ENCODE data around the gene ADAM22. TPM values are rescaled to one million over a fixed set of nuclear protein-coding genes. Genes with fewer than 3 reads are reported as not detected.
"Not testable (repeated sequence)": the region's sequence is repeated elsewhere in the genome, so short reads cannot be mapped to it uniquely, and the experiment has no call there.

ADAM22 gene
- total and polyA plus RNA-seq, 4 experiments from 2014 or later: 0.21 to 7.7 (median 3.5) TPM

- H3K4me1 Mint-ChIP-seq; POLR2A ChIA-PET (ENCODE audit: partially characterized antibody); DNase-seq; H3K27me3 ChIP-seq (ENCODE audit: insufficient read depth, low read length); H3K4me3 ChIP-seq (ENCODE audit: low read length in 2 of 2); H3K9me3 ChIP-seq (ENCODE audit: control insufficient read depth in 1 of 2, low read length in 2 of 2); H3K36me3 ChIP-seq (ENCODE audit: insufficient read depth, low read length); H3K27me3 Mint-ChIP-seq; H3K27ac Mint-ChIP-seq; H3K27ac ChIP-seq (ENCODE audit: low read depth, low read length); H3K9me3 Mint-ChIP-seq; CTCF ChIA-PET (ENCODE audit: partially characterized antibody); H3K4me1 ChIP-seq (ENCODE audit: insufficient read depth, low read length); intact Hi-C loops (cut with micrococcal nuclease): not testable (repeated sequence)
- Mint-ChIP-seq H3K4me3 (peak overlapping the region in 1 of 8 donors; percentile 22), H3K36me3 (peaks cover 16 to 21% of the 10 kb centered on the region in 2 donors)
Measured at GRCh38 chr7:87908814-87909213, 25.2 kb upstream of the ADAM22 start.

- intact Hi-C loops (cut with micrococcal nuclease): no loop called here
- H3K36me3 ChIP-seq (ENCODE audit: insufficient read depth, low read length): no peaks in the 10 kb centered on the region
- H3K4me1 ChIP-seq (ENCODE audit: insufficient read depth, low read length): peaks cover 2% of the 10 kb centered on the region
- no peaks in the 10 kb centered on the region for H3K27me3 Mint-ChIP-seq
- H3K9me3 Mint-ChIP-seq: no peaks in the 10 kb centered on the region
- peaks cover 0 to 5% (median 0%) of the 10 kb centered on the region in 4 donors for H3K4me1 Mint-ChIP-seq
- POLR2A ChIA-PET (ENCODE audit: partially characterized antibody): no interaction called here
- H3K27ac Mint-ChIP-seq: no peak overlapping the region
- no peak for DNase-seq
- H3K36me3 Mint-ChIP-seq: peaks cover 6 to 9% of the 10 kb centered on the region in 2 donors
- H3K27ac ChIP-seq (ENCODE audit: low read depth, low read length): no peak overlapping the region
- no peaks in the 10 kb centered on the region for H3K9me3 ChIP-seq (ENCODE audit: control insufficient read depth in 1 of 2, low read length in 2 of 2)
- no peaks in the 10 kb centered on the region for H3K27me3 ChIP-seq (ENCODE audit: insufficient read depth, low read length)
- H3K4me3 Mint-ChIP-seq: no peak overlapping the region
- H3K4me3 ChIP-seq (ENCODE audit: low read length in 2 of 2): no peak overlapping the region
- CTCF ChIA-PET (ENCODE audit: partially characterized antibody): no interaction called here
Measured at GRCh38 chr7:87912121-87912520, 21.9 kb upstream of the ADAM22 start.

GRCh38 chr7:87918740-87919139, 15.3 kb upstream of the ADAM22 start:
- Histone ChIP-seq H3K4me1 (ENCODE audit: insufficient read depth, low read length) (no peaks in the 10 kb centered on the region), H3K27ac (ENCODE audit: low read depth, low read length) (no peak overlapping the region), H3K27me3 (ENCODE audit: insufficient read depth, low read length) (no peaks in the 10 kb centered on the region), H3K36me3 (ENCODE audit: insufficient read depth, low read length) (no peaks in the 10 kb centered on the region), H3K9me3 (ENCODE audit: control insufficient read depth in 1 of 2, low read length in 2 of 2) (no peaks in the 10 kb centered on the region), H3K4me3 (ENCODE audit: low read length in 2 of 2) (no peak overlapping the region)
- Mint-ChIP-seq H3K36me3 (no peaks in the 10 kb centered on the region), H3K27me3 (peaks cover 1 to 2% of the 10 kb centered on the region in 2 donors), H3K9me3 (no peaks in the 10 kb centered on the region), H3K4me3 (no peak overlapping the region), H3K4me1 (no peaks in the 10 kb centered on the region), H3K27ac (no peak overlapping the region)
- CTCF ChIA-PET (ENCODE audit: partially characterized antibody): interaction anchor here (1.6 kb wide), 1 partner anchor 47 kb away, joined by 3 read pairs; no protein-coding TSS in a partner anchor
- POLR2A ChIA-PET (ENCODE audit: partially characterized antibody): no interaction called here
- intact Hi-C loops (cut with micrococcal nuclease): no loop called here
- DNase-seq: no peak

GRCh38 chr7:87919875-87920274, 14.2 kb upstream of the ADAM22 start:
- Mint-ChIP-seq H3K9me3 (no peaks in the 10 kb centered on the region), H3K27ac (no peak overlapping the region), H3K4me3 (no peak overlapping the region), H3K27me3 (peaks cover 1 to 2% of the 10 kb centered on the region in 2 donors), H3K36me3 (no peaks in the 10 kb centered on the region), H3K4me1 (no peaks in the 10 kb centered on the region)
- Histone ChIP-seq H3K27ac (ENCODE audit: low read depth, low read length) (no peak overlapping the region), H3K4me1 (ENCODE audit: insufficient read depth, low read length) (no peaks in the 10 kb centered on the region), H3K9me3 (ENCODE audit: control insufficient read depth in 1 of 2, low read length in 2 of 2) (no peaks in the 10 kb centered on the region), H3K36me3 (ENCODE audit: insufficient read depth, low read length) (no peaks in the 10 kb centered on the region), H3K4me3 (ENCODE audit: low read length in 2 of 2) (no peak overlapping the region), H3K27me3 (ENCODE audit: insufficient read depth, low read length) (no peaks in the 10 kb centered on the region)
- POLR2A ChIA-PET (ENCODE audit: partially characterized antibody): no interaction called here
- no peak for DNase-seq
- intact Hi-C loops (cut with micrococcal nuclease): no loop called here
- CTCF ChIA-PET (ENCODE audit: partially characterized antibody): interaction anchor here (1.3 kb wide), 1 partner anchor 10 kb away, joined by 4 read pairs; no protein-coding TSS in a partner anchor

- Histone ChIP-seq H3K9me3 (ENCODE audit: control insufficient read depth in 1 of 2, low read length in 2 of 2) (no peaks in the 10 kb centered on the region), H3K27me3 (ENCODE audit: insufficient read depth, low read length) (no peaks in the 10 kb centered on the region), H3K4me3 (ENCODE audit: low read length in 2 of 2) (no peak overlapping the region), H3K4me1 (ENCODE audit: insufficient read depth, low read length) (no peaks in the 10 kb centered on the region), H3K36me3 (ENCODE audit: insufficient read depth, low read length) (no peaks in the 10 kb centered on the region), H3K27ac (ENCODE audit: low read depth, low read length) (no peak overlapping the region)
- intact Hi-C loops (cut with micrococcal nuclease): no loop called here
- Mint-ChIP-seq H3K4me3 (no peak overlapping the region), H3K27me3 (peaks cover 1 to 2% of the 10 kb centered on the region in 2 donors), H3K9me3 (no peaks in the 10 kb centered on the region), H3K27ac (no peak overlapping the region), H3K36me3 (no peaks in the 10 kb centered on the region), H3K4me1 (no peaks in the 10 kb centered on the region)
- CTCF ChIA-PET (ENCODE audit: partially characterized antibody): interaction anchor here (1.3 kb wide), 1 partner anchor 10 kb away, joined by 4 read pairs; no protein-coding TSS in a partner anchor
- POLR2A ChIA-PET (ENCODE audit: partially characterized antibody): no interaction called here
- DNase-seq: no peak
Measured at GRCh38 chr7:87920578-87920977, 13.5 kb upstream of the ADAM22 start.

GRCh38 chr7:87922759-87923395, 11.2 kb upstream of the ADAM22 start:
- CTCF ChIA-PET (ENCODE audit: partially characterized antibody); H3K4me1 Mint-ChIP-seq; POLR2A ChIA-PET (ENCODE audit: partially characterized antibody): not testable (repeated sequence)

GRCh38 chr7:87926581-87927461, 7.2 kb upstream of the ADAM22 start:
- ChIA-PET POLR2A (ENCODE audit: partially characterized antibody) (no interaction called here), CTCF (ENCODE audit: partially characterized antibody) (interaction anchor here (1.2 kb wide), 1 partner anchor 40 kb away, joined by 3 read pairs; no protein-coding TSS in a partner anchor)
- Mint-ChIP-seq H3K27ac (no peak overlapping the region), H3K36me3 (no peaks in the 10 kb centered on the region), H3K4me3 (no peak overlapping the region), H3K27me3 (peaks cover 0 to 2% of the 10 kb centered on the region in 2 donors), H3K4me1 (no peaks in the 10 kb centered on the region), H3K9me3 (no peaks in the 10 kb centered on the region)
- H3K27me3 ChIP-seq (ENCODE audit: insufficient read depth, low read length): no peaks in the 10 kb centered on the region
- DNase-seq: no peak
- no peak overlapping the region for H3K4me3 ChIP-seq (ENCODE audit: low read length in 2 of 2)
- H3K4me1 ChIP-seq (ENCODE audit: insufficient read depth, low read length): no peaks in the 10 kb centered on the region
- H3K36me3 ChIP-seq (ENCODE audit: insufficient read depth, low read length): no peaks in the 10 kb centered on the region
- intact Hi-C loops (cut with micrococcal nuclease): no loop called here
- no peaks in the 10 kb centered on the region for H3K9me3 ChIP-seq (ENCODE audit: control insufficient read depth in 1 of 2, low read length in 2 of 2)
- H3K27ac ChIP-seq (ENCODE audit: low read depth, low read length): no peak overlapping the region

More at GRCh38 chr7:87922759-87923395, 11.2 kb upstream of the ADAM22 start:
- H3K27ac Mint-ChIP-seq; H3K4me3 ChIP-seq (ENCODE audit: low read length in 2 of 2); DNase-seq; H3K27me3 Mint-ChIP-seq; H3K4me3 Mint-ChIP-seq; H3K27me3 ChIP-seq (ENCODE audit: insufficient read depth, low read length); H3K9me3 Mint-ChIP-seq; intact Hi-C loops (cut with micrococcal nuclease); H3K27ac ChIP-seq (ENCODE audit: low read depth, low read length); H3K9me3 ChIP-seq (ENCODE audit: control insufficient read depth in 1 of 2, low read length in 2 of 2); H3K36me3 ChIP-seq (ENCODE audit: insufficient read depth, low read length); H3K4me1 ChIP-seq (ENCODE audit: insufficient read depth, low read length); H3K36me3 Mint-ChIP-seq: not testable (repeated sequence)

Data from CD4-positive, alpha-beta memory T cell (primary cell).